MCF 10A (cell line): Measurements from ENCODE around the gene RPTOR. TPM values are rescaled to one million over a fixed set of nuclear protein-coding genes. Genes with fewer than 3 reads are reported as not detected.

Experiments
- BruUV-seq: library from RNA; stranded (reverse); fragments of 400-500 nt; replicated peaks from 2 replicates; lab custom pipeline; 2021; lab: Mats Ljungman, UMichigan
- CTCF ChIA-PET: fragments of 300-600 bp; sonication (Branson Sonifier 250); formaldehyde crosslinking; extraction: SDS; loops from one replicate; lab custom pipeline; 2021; ENCODE audit warnings: antibody characterized with exemption, inconsistent platforms; lab: Yijun Ruan, JAX
- POLR2A ChIA-PET: fragments of 300-600, 350-650 bp; sonication (Branson Sonifier 250); formaldehyde crosslinking; extraction: SDS; loops from one replicate; lab custom pipeline; 2020; ENCODE audit warnings: antibody characterized with exemption, inconsistent platforms; lab: Yijun Ruan, JAX
- DNase-seq: peaks from one replicate; pipeline ENCODE4 v3.0.0-alpha.2; 2018; ENCODE audit not compliant: unreplicated experiment
- H3K27ac Mint-ChIP-seq: one replicate; pipeline ENCODE4 v1.8.0; 2022; ENCODE audit warnings: mild to moderate bottlenecking, low read depth, mixed read lengths; ENCODE audit not compliant: unreplicated experiment
- H3K27me3 Mint-ChIP-seq: one replicate; pipeline ENCODE4 v1.8.0; 2022; ENCODE audit warnings: mixed read lengths; ENCODE audit not compliant: insufficient read depth, unreplicated experiment
- H3K36me3 Mint-ChIP-seq: one replicate; pipeline ENCODE4 v1.8.0; 2022; ENCODE audit warnings: mild to moderate bottlenecking, moderate library complexity, mixed read lengths; ENCODE audit not compliant: insufficient read depth, unreplicated experiment
- H3K4me1 Mint-ChIP-seq: one replicate; pipeline ENCODE4 v1.8.0; 2022; ENCODE audit warnings: mixed read lengths; ENCODE audit not compliant: insufficient read depth, unreplicated experiment
- H3K4me3 Mint-ChIP-seq: one replicate; pipeline ENCODE4 v1.8.0; 2022; ENCODE audit warnings: mild to moderate bottlenecking, moderate library complexity, mixed read lengths; ENCODE audit not compliant: unreplicated experiment
- H3K9me3 Mint-ChIP-seq: one replicate; pipeline ENCODE4 v1.8.0; 2022; ENCODE audit warnings: mixed read lengths; ENCODE audit not compliant: unreplicated experiment
- intact Hi-C: fragments of 100-400 bp; cut with micrococcal nuclease; formaldehyde crosslinking; loops from 2 replicates; pipeline ENCODE4 v1.14.1; 2022
- total RNA-seq: library from RNA; stranded (reverse); gene quantifications from 2 replicates; pipeline ENCODE4 v1.2.3, GENCODE V29; 2022
- TF ChIP-seq, protein P1 (sequence below): fragments of 200-600 bp; IDR thresholded peaks from one replicate; pipeline ENCODE4 v1.8.0; 2022; ENCODE audit warnings: antibody characterized with exemption, mild to moderate bottlenecking; ENCODE audit not compliant: unreplicated experiment

The RPTOR gene
- total RNA-seq, 1 experiment from 2014 or later: 41.3 TPM

GRCh38 chr17:80498920-80499410 lies 45.7 kb upstream of the RPTOR start:
- intact Hi-C loops: no loop called here
- ChIA-PET CTCF (interaction anchor here (0.6 kb wide), 1 partner anchor 295 kb away, joined by 4 read pairs; no protein-coding TSS in a partner anchor), POLR2A (interaction anchor here (0.7 kb wide), 1 partner anchor 43 kb away, joined by 3 read pairs; no protein-coding TSS in a partner anchor)
- Mint-ChIP-seq H3K36me3 (peaks cover 5% of the 10 kb centered on the region), H3K27ac (no peak overlapping the region), H3K9me3 (no peaks in the 10 kb centered on the region), H3K4me1 (peaks cover 12% of the 10 kb centered on the region), H3K27me3 (no peaks in the 10 kb centered on the region), H3K4me3 (no peak overlapping the region)
- BruUV-seq: no TSS peak
- no peak for DNase-seq
- TF ChIP-seq, protein P1, sequence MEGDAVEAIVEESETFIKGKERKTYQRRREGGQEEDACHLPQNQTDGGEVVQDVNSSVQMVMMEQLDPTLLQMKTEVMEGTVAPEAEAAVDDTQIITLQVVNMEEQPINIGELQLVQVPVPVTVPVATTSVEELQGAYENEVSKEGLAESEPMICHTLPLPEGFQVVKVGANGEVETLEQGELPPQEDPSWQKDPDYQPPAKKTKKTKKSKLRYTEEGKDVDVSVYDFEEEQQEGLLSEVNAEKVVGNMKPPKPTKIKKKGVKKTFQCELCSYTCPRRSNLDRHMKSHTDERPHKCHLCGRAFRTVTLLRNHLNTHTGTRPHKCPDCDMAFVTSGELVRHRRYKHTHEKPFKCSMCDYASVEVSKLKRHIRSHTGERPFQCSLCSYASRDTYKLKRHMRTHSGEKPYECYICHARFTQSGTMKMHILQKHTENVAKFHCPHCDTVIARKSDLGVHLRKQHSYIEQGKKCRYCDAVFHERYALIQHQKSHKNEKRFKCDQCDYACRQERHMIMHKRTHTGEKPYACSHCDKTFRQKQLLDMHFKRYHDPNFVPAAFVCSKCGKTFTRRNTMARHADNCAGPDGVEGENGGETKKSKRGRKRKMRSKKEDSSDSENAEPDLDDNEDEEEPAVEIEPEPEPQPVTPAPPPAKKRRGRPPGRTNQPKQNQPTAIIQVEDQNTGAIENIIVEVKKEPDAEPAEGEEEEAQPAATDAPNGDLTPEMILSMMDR: no peak

DNA sequence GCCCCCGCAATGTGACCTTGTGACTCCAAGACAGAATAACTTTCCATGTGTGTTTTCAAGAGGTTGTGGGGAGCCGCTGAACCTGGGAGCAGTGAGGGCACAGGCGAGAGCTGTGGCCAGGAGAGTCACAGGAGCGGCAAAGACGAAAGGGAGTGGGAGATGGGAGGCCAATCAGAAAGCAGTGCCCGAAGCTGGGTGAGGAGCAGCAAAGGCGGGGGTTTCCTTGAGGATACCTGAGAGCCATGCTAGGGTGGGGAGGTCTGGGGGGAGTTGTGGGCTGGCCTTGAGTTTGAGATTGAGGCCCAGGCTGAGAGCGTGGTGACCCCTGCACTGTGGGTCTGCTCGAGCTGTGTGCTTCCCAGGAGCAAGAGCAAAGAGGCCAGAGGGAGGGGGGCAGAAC lies 45.1 kb upstream of the RPTOR start:
- intact Hi-C loops: no loop called here
- H3K27me3 Mint-ChIP-seq: no peaks in the 10 kb centered on the region
- TF ChIP-seq, protein P1: no peak
- peaks cover 5% of the 10 kb centered on the region for H3K36me3 Mint-ChIP-seq
- no peak for DNase-seq
- H3K9me3 Mint-ChIP-seq: no peaks in the 10 kb centered on the region
- CTCF ChIA-PET: no interaction called here
- POLR2A ChIA-PET: no interaction called here
- no TSS peak for BruUV-seq
- no peak overlapping the region for H3K4me3 Mint-ChIP-seq
- no peak overlapping the region for H3K27ac Mint-ChIP-seq
- peaks cover 12% of the 10 kb centered on the region for H3K4me1 Mint-ChIP-seq

DNA sequence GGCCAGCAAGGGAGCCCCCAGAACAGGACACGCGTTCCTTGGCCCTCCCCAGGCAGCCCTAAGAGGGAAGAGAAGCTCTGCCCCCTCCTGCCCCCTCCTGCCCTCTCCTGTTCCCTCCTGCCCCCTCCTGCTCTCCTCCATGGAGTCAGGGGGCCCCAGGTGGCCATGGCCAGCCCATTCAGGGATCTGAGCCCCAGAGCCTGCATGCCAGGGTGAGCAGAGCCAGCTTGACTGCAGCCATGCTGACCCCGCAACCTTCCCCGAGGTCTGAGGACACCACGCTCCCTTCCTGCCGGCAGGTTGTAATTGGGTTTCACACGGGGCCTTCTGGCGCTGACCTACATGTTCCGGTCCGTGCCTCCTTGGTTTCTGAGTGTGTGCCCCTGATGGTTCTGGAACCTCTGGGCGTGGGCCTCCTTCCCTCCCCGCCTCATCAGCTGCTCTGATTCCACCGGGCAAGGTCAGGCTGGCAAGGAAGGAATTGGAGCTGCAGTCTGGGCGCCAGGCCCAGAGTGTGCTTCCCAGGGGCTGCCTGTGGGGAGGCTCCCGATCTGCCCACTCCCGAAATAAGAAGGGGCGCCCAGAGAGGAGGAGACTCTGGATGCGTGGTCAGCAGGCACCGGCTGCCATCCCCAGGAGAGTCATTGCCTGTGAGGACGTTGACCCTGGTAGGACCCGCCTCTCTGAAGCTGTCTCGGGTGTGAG lies 44.5 kb upstream of the RPTOR start:
- no TSS peak for BruUV-seq
- H3K27ac Mint-ChIP-seq: no peak overlapping the region
- CTCF ChIA-PET: no interaction called here
- no peaks in the 10 kb centered on the region for H3K9me3 Mint-ChIP-seq
- no peaks in the 10 kb centered on the region for H3K27me3 Mint-ChIP-seq
- H3K4me1 Mint-ChIP-seq: peaks cover 12% of the 10 kb centered on the region
- POLR2A ChIA-PET: interaction anchor here (1.1 to 1.8 kb wide), 4 partner anchors 10 to 45 kb away, joined by 3 to 21 read pairs (median 10); partner anchors contain the start of gene RPTOR
- TF ChIP-seq, protein P1: no peak
- peaks cover 5% of the 10 kb centered on the region for H3K36me3 Mint-ChIP-seq
- no peak for DNase-seq
- intact Hi-C loops: no loop called here
- no peak overlapping the region for H3K4me3 Mint-ChIP-seq

- no peaks in the 10 kb centered on the region for H3K9me3 Mint-ChIP-seq
- H3K27me3 Mint-ChIP-seq: no peaks in the 10 kb centered on the region
- peak overlapping the region; percentile 68 for H3K4me3 Mint-ChIP-seq
- peak overlapping the region; percentile 89 for H3K27ac Mint-ChIP-seq
- ChIA-PET CTCF (no interaction called here), POLR2A (interaction anchor here (0.5 to 1.8 kb wide), 16 partner anchors 27 to 399 kb away, joined by 3 to 21 read pairs (median 3); partner anchors contain the start of gene RPTOR)
- intact Hi-C loops: no loop called here
- TSS peak; percentile 51 for BruUV-seq
- peak; percentile 90 for DNase-seq
- peaks cover 12% of the 10 kb centered on the region for H3K4me1 Mint-ChIP-seq
- TF ChIP-seq, protein P1: no peak
- H3K36me3 Mint-ChIP-seq: peaks cover 5% of the 10 kb centered on the region
These were observed 42.7 kb upstream of the RPTOR start for GRCh38 chr17:80501741-80502577.
